HL-60 (cell line): ENCODE measurements around the gene PRAC1.

Source experiments
- POLR2AphosphoS5 ChIP-seq: IDR thresholded peaks from 2 replicates; pipeline ENCODE4 v1.6.1; 2012; ENCODE audit warnings: low read depth
- TF ChIP-seq, protein P1 (sequence below): IDR thresholded peaks from one replicate; pipeline ENCODE4 v1.5.1; 2011; ENCODE audit warnings: low read length, control low read depth, inconsistent platforms; ENCODE audit not compliant: insufficient read depth

DNA sequence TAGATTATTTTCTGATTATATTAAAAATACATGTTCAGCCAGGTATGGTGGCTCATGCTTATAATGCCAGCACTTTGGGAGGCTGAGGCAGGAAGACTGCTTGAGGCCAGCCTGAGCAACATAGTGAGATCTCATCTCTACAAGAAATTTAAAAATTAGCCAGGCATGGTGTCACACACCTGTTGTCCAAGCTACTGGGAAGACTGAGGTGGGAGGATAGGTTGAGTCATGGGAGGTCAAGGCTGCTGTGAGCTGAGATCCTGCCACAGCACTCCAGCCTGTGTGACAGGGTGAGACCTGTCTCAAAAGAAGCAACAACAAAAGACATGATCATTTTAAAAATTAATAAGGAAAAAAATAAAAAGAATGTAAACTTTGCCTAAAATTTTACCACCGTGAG, 40.7 kb downstream of the PRAC1 start:
- TF ChIP-seq, protein P1, sequence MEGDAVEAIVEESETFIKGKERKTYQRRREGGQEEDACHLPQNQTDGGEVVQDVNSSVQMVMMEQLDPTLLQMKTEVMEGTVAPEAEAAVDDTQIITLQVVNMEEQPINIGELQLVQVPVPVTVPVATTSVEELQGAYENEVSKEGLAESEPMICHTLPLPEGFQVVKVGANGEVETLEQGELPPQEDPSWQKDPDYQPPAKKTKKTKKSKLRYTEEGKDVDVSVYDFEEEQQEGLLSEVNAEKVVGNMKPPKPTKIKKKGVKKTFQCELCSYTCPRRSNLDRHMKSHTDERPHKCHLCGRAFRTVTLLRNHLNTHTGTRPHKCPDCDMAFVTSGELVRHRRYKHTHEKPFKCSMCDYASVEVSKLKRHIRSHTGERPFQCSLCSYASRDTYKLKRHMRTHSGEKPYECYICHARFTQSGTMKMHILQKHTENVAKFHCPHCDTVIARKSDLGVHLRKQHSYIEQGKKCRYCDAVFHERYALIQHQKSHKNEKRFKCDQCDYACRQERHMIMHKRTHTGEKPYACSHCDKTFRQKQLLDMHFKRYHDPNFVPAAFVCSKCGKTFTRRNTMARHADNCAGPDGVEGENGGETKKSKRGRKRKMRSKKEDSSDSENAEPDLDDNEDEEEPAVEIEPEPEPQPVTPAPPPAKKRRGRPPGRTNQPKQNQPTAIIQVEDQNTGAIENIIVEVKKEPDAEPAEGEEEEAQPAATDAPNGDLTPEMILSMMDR, result no peak
- no peak for TF ChIP-seq POLR2AphosphoS5
